ENCODE measurements around the gene DLGAP1.

DLGAP1 gene

GRCh38 chr18:4400911-4401310 lies 54.2 kb downstream of the DLGAP1 start:
- TF ChIP-seq CTCF (IDR thresholded peaks at IDR 0.05; ENCODE audit: extremely low read depth, insufficient read depth, missing control alignments): no peak
- in situ Hi-C loops (cut with MboI; ENCODE audit: low pct_unique_long_range_greater_than_20kb, low sequenced_read_pairs, unreplicated experiment): loop anchor here (25.0 kb wide), 1 partner anchor 111 kb away; no protein-coding TSS in a partner anchor
- DNase-seq (ENCODE audit: low spot score): no peak

GRCh38 chr18:4399929-4400328 lies 55.2 kb downstream of the DLGAP1 start:
- DNase-seq (ENCODE audit: low spot score): no peak
- in situ Hi-C loops (cut with MboI; ENCODE audit: low pct_unique_long_range_greater_than_20kb, low sequenced_read_pairs, unreplicated experiment): loop anchor here (25.0 kb wide), 1 partner anchor 112 kb away; no protein-coding TSS in a partner anchor
- TF ChIP-seq CTCF (IDR thresholded peaks at IDR 0.05; ENCODE audit: extremely low read depth, insufficient read depth, missing control alignments): no peak

- DNase-seq (ENCODE audit: low spot score): no peak
- TF ChIP-seq CTCF (IDR thresholded peaks at IDR 0.05; ENCODE audit: extremely low read depth, insufficient read depth, missing control alignments): no peak
- in situ Hi-C loops (cut with MboI; ENCODE audit: low pct_unique_long_range_greater_than_20kb, low sequenced_read_pairs, unreplicated experiment): no loop called here
These were observed 60.4 kb downstream of the DLGAP1 start for GRCh38 chr18:4394700-4395099.

GRCh38 chr18:4391859-4392258 lies 63.2 kb downstream of the DLGAP1 start:
- in situ Hi-C loops (cut with MboI; ENCODE audit: low pct_unique_long_range_greater_than_20kb, low sequenced_read_pairs, unreplicated experiment): no loop called here
- no peak for DNase-seq (ENCODE audit: low spot score)
- TF ChIP-seq CTCF (IDR thresholded peaks at IDR 0.05; ENCODE audit: extremely low read depth, insufficient read depth, missing control alignments): no peak

GRCh38 chr18:4385876-4386275 lies 69.2 kb downstream of the DLGAP1 start:
- no peak for TF ChIP-seq CTCF (IDR thresholded peaks at IDR 0.05; ENCODE audit: extremely low read depth, insufficient read depth, missing control alignments)
- in situ Hi-C loops (cut with MboI; ENCODE audit: low pct_unique_long_range_greater_than_20kb, low sequenced_read_pairs, unreplicated experiment): no loop called here
- DNase-seq (ENCODE audit: low spot score): no peak

- in situ Hi-C loops (cut with MboI; ENCODE audit: low pct_unique_long_range_greater_than_20kb, low sequenced_read_pairs, unreplicated experiment): no loop called here
- no peak for DNase-seq (ENCODE audit: low spot score)
- no peak for TF ChIP-seq CTCF (IDR thresholded peaks at IDR 0.05; ENCODE audit: extremely low read depth, insufficient read depth, missing control alignments)
These were observed 70.2 kb downstream of the DLGAP1 start for GRCh38 chr18:4384932-4385331.

- TF ChIP-seq CTCF (IDR thresholded peaks at IDR 0.05; ENCODE audit: extremely low read depth, insufficient read depth, missing control alignments): no peak
- in situ Hi-C loops (cut with MboI; ENCODE audit: low pct_unique_long_range_greater_than_20kb, low sequenced_read_pairs, unreplicated experiment): no loop called here
- no peak for DNase-seq (ENCODE audit: low spot score)
These were observed 80.5 kb downstream of the DLGAP1 start for GRCh38 chr18:4374564-4374963.

All from GM13977 (cell line).